ENCODE data around the gene MME. TPM values are rescaled to one million over a fixed set of nuclear protein-coding genes. Genes with fewer than 3 reads are reported as not detected.
"Not testable (repeated sequence)": the region's sequence is repeated elsewhere in the genome, so short reads cannot be mapped to it uniquely, and the experiment has no call there.

Gene MME
- total and polyA plus RNA-seq, 3 donors from 2014 or later: 5.4 to 6.3 (median 5.5) TPM

DNA sequence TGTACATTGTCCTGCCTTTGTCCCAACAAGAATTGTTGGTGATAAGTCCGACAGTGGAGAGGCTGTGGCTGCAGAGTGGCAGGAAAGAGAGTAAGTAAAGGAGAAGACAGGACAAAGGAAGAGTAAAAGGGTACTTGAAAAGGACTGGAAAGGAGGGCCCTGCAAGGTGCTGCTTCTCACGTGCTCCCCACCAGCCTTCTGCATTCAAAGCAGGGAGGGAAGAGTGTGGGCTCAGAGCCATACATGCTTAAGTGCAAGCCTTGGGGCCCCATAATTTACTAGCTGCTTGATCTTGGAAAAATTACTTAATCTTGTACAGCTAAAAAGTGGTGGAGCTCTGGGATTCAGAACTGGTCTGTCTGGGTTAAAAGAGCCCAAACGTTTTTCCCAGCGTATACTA is 29.9 kb downstream of the MME start:
- 76 to 80% methylated on average over 4 of the region's 4 CpGs for WGBS, 2 donors
- TF ChIP-seq POLR2A (IDR thresholded peaks at IDR 0.05): no peak
- TF ChIP-seq, protein P1, sequence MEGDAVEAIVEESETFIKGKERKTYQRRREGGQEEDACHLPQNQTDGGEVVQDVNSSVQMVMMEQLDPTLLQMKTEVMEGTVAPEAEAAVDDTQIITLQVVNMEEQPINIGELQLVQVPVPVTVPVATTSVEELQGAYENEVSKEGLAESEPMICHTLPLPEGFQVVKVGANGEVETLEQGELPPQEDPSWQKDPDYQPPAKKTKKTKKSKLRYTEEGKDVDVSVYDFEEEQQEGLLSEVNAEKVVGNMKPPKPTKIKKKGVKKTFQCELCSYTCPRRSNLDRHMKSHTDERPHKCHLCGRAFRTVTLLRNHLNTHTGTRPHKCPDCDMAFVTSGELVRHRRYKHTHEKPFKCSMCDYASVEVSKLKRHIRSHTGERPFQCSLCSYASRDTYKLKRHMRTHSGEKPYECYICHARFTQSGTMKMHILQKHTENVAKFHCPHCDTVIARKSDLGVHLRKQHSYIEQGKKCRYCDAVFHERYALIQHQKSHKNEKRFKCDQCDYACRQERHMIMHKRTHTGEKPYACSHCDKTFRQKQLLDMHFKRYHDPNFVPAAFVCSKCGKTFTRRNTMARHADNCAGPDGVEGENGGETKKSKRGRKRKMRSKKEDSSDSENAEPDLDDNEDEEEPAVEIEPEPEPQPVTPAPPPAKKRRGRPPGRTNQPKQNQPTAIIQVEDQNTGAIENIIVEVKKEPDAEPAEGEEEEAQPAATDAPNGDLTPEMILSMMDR (IDR thresholded peaks at IDR 0.05): no peak
- intact Hi-C loops (cut with DNase I; ENCODE audit: low total_unique reads): no loop called here
- H3K4me3 ChIP-seq: no peak overlapping the region
- no peaks in the 10 kb centered on the region for H3K36me3 ChIP-seq (ENCODE audit: low read depth, missing control alignments)
- peaks cover 1% of the 10 kb centered on the region for H3K4me1 ChIP-seq
- DNase-seq: no peak
- no peaks in the 10 kb centered on the region for H3K27me3 ChIP-seq
- no peak overlapping the region for H3K27ac ChIP-seq
- no peaks in the 10 kb centered on the region for H3K9me3 ChIP-seq

DNA sequence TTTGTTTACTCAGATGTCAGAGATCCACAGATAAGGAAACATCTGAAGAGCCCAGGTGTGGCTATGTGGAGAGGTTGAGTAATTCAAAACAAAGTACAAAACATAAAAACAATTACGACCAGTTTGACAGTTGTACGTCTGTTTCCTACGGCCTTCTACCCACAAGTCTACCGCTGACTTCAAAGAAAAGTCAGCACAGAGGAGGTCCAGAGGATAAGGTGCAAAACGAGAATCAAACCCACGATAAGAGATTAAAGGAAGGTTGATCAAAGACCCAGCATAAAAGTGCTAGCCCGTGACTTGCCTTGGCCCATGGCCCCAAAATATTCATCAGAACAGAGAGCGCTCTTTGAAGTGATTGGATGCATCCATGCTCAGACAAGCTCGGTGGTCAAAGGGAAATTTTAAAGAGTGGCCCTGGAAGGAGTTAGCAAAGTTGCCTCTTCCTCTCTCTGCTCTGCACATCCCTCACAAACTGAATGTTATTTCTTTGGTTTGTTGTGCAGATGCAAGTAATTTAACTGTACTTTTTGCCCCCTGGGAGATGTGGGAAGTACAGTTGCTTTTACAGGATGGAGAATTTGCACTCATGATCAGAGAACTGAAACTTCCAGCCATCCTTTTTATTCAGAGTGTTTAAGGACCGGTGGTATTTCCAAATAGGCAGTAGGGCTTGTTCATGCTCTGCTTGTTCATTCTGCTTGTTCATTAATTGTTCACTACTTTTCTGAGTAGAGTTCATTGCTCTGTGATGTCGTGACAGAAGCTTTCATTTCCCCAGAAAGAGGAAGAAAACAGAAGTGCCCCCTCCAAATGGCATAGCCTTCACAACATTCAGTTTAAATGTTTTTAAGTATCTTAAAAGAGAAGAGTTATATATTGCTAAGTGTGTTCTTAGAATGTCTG is 31.1 kb downstream of the MME start:
- no peak for TF ChIP-seq POLR2A (IDR thresholded peaks at IDR 0.05)
- TF ChIP-seq, protein P1 (IDR thresholded peaks at IDR 0.05): no peak
- Histone ChIP-seq H3K27ac (no peak overlapping the region), H3K4me1 (no peaks in the 10 kb centered on the region), H3K4me3 (no peak overlapping the region), H3K27me3 (no peaks in the 10 kb centered on the region), H3K9me3 (no peaks in the 10 kb centered on the region), H3K36me3 (ENCODE audit: low read depth, missing control alignments) (no peaks in the 10 kb centered on the region)
- no peak for DNase-seq
- WGBS, 2 donors: 78 to 81% methylated on average over 11 of the region's 11 CpGs
- intact Hi-C loops (cut with DNase I; ENCODE audit: low total_unique reads): no loop called here

DNA sequence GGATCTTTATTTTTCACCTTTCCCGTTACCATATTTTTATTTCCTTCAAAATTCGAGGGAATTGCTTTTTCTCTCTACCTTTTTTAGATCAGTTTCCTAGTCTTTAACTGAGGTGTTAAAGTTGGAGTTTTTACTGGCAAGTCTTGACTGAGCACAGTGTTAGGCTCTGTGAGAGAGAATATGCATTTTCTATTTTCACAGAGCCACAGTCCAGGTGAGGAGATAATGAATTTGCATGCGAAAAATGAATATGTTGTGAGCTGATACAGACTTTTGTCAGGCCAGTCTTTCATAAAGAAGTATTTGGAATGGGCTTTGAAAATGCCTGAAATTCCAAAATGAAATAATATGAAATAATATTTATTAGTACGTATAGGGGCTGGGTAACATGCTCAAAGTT is 31.9 kb downstream of the MME start:
- WGBS, 2 donors: 76 to 81% methylated on average over 4 of the region's 4 CpGs
- Histone ChIP-seq H3K27ac (no peak overlapping the region), H3K36me3 (ENCODE audit: low read depth, missing control alignments) (no peaks in the 10 kb centered on the region), H3K9me3 (no peaks in the 10 kb centered on the region), H3K4me1 (no peaks in the 10 kb centered on the region), H3K27me3 (no peaks in the 10 kb centered on the region), H3K4me3 (no peak overlapping the region)
- DNase-seq: no peak
- TF ChIP-seq, protein P1 (IDR thresholded peaks at IDR 0.05): no peak
- no peak for TF ChIP-seq POLR2A (IDR thresholded peaks at IDR 0.05)
- intact Hi-C loops (cut with DNase I; ENCODE audit: low total_unique reads): no loop called here

DNA sequence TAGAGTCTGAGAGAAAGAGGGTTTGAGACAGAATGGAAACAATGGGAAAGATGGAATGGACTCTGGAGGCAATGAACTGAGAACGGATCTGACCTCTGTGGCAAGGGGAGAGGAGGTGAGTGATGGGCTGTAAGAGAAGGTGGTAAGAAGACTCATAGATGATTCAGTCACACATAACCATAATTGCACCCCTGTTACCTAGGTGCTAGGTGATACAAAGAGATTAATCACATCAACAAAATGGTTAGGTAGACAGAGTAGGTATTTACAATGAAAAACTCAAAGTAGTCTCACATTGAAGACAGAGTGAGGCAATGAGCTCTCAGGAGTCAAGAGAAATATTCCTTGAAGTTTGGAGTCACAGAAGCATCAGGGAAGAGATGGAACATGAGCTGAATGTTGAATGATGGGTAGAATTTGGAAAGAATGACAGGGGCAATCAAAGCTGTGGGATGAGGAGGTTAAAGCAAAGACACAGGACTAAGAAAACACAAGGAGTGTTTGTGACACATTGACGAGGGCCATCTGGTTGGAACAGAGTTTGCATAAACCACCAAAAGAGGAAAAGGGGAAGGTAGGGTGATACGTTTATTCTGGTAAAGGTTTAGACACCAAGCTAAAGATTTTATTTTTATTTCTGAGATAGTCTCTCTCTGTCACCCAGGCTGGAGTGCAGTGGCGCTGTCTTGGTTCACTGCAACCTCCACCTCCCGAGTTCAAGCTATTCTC is 32.7 kb downstream of the MME start:
- no peaks in the 10 kb centered on the region for H3K36me3 ChIP-seq (ENCODE audit: low read depth, missing control alignments)
- H3K4me1 ChIP-seq: peaks cover 2% of the 10 kb centered on the region
- H3K27ac ChIP-seq: no peak overlapping the region
- intact Hi-C loops (cut with DNase I; ENCODE audit: low total_unique reads): no loop called here
- H3K27me3 ChIP-seq: no peaks in the 10 kb centered on the region
- DNase-seq: no peak
- H3K9me3 ChIP-seq: no peaks in the 10 kb centered on the region
- WGBS, 2 donors: 89 to 90% methylated on average over 5 of the region's 5 CpGs
- TF ChIP-seq, protein P1 (IDR thresholded peaks at IDR 0.05): no peak
- no peak for TF ChIP-seq POLR2A (IDR thresholded peaks at IDR 0.05)
- H3K4me3 ChIP-seq: no peak overlapping the region

DNA sequence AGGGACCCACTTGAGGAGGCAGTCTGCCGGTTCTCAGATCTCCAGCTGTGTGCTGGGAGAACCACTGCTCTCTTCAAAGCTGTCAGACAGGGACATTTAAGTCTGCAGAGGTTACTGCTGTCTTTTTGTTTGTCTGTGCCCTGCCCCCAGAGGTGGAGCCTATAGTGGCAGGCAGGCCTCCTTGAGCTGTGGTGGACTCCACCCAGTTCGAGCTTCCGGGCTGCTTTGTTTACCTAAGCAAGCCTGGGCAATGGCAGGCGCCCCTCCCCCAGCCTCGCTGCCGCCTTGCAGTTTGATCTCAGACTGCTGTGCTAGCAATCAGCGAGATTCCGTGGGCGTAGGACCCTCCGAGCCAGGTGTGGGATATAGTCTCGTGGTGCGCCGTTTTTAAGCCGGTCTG is 44.6 kb downstream of the MME start:
- H3K4me3 ChIP-seq; intact Hi-C loops (cut with DNase I; ENCODE audit: low total_unique reads); H3K36me3 ChIP-seq (ENCODE audit: low read depth, missing control alignments); H3K27me3 ChIP-seq; H3K27ac ChIP-seq; H3K4me1 ChIP-seq; H3K9me3 ChIP-seq; DNase-seq: not testable (repeated sequence)
- 65% methylated on average over 3 of the region's 14 CpGs; no CpG with 5 or more reads in 1 of the 2 donors for WGBS, 2 donors
